ENCODE results near the gene GLIPR1L2. TPM values are rescaled to one million over a fixed set of nuclear protein-coding genes. Genes with fewer than 3 reads are reported as not detected.

GLIPR1L2 gene
- under 1 TPM; under 0.01 to 0.34 TPM for total RNA-seq

GRCh38 chr12:75390899-75391538 lies at the start of gene GLIPR1L2:
Gene GLIPR1L2, plus strand, starts transcription at chr12:75391089. Its CDS starts 28 bp downstream, at chr12:75391117.

DNA sequence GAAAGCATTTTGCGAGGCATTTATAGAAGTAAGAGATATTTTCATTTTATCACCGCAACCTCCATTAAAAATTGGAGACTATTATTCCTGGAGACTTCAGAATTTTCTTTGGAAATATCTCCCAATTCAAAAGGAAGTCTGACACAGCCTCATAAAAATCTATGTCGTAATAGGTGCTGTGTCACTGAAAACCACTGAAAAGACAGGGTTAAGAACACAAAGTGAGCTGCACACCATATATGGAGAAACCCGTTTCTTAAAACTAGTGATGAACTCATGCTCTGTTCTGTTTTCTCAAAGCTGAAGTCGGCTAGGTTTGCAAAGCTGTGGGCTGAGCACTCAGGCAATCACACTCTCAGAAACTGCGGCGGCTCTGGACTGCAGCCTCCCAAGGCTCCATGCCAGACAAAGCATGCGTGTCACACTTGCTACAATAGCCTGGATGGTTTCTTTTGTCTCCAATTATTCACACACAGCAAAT lies 89.6 kb downstream of the GLIPR1L2 start, which contains the start of gene GLIPR1:
Gene GLIPR1, plus strand, starts transcription at position 287 of the 481 bp plus-strand sequence. Its CDS starts 126 bp downstream, at position 413.

Other genes starting within 250 kb of the GLIPR1L2 start
- gene KCNC2, start 181.2 kb upstream of the GLIPR1L2 start, total RNA-seq = not detected
- 1 to 10 TPM; 6.3 to 8.3 TPM for gene CAPS2, start 60.8 kb upstream of the GLIPR1L2 start, total RNA-seq
- gene GLIPR1L1, start 56.4 kb upstream of the GLIPR1L2 start, total RNA-seq = not detected
- 1 to 10 TPM; 1.7 to 3.3 TPM for gene GLIPR1, start 89.7 kb downstream of the GLIPR1L2 start, total RNA-seq
- gene KRR1, start 120.5 kb downstream of the GLIPR1L2 start, total RNA-seq = 10 to 100 TPM; 29.3 to 31.0 TPM